GM12891 (cell line): ENCODE results near the gene EPYC.

Source experiments
- DNase-seq: peaks from one replicate; pipeline ENCODE4 v3.0.0; 2011; ENCODE audit warnings: low spot score; ENCODE audit not compliant: insufficient read length
- FAIRE-seq: peaks from 2 replicates; lab custom pipeline; 2011; peaks lifted over from hg19 to GRCh38; lab: Jason Lieb, UNC
- PAX5 ChIP-seq: IDR thresholded peaks from 2 replicates; pipeline ENCODE4 v1.6.1; 2011; ENCODE audit warnings: low read length, moderate library complexity, mild to moderate bottlenecking; ENCODE audit not compliant: insufficient read depth, severe bottlenecking
- POLR2A ChIP-seq: IDR thresholded peaks from 2 replicates; pipeline ENCODE4 v1.6.1; 2011; ENCODE audit warnings: low read depth, low read length, control low read depth
- POLR2AphosphoS5 ChIP-seq: IDR thresholded peaks from 2 replicates; pipeline ENCODE4 v1.6.1; 2011; ENCODE audit warnings: low read depth, low read length, control low read depth
- POU2F2 ChIP-seq: IDR thresholded peaks from 2 replicates; pipeline ENCODE4 v1.6.1; 2011; ENCODE audit warnings: low read depth, mild to moderate bottlenecking, control low read depth, low read length, moderate library complexity
- SPI1 ChIP-seq: IDR thresholded peaks from 2 replicates; pipeline ENCODE4 v1.6.1; 2011; ENCODE audit warnings: low read depth, low read length, control low read depth
- TAF1 ChIP-seq: IDR thresholded peaks from 2 replicates; pipeline ENCODE4 v1.6.1; 2011; ENCODE audit warnings: low read depth, low read length, control low read depth

The EPYC gene

GRCh38 chr12:90963946-90964345, 40.8 kb downstream of the EPYC start:
- TF ChIP-seq TAF1 (no peak), PAX5 (no peak), POU2F2 (no peak), POLR2A (no peak), SPI1 (no peak), POLR2AphosphoS5 (no peak)
- no peak for DNase-seq
- FAIRE-seq: no peak

DNA sequence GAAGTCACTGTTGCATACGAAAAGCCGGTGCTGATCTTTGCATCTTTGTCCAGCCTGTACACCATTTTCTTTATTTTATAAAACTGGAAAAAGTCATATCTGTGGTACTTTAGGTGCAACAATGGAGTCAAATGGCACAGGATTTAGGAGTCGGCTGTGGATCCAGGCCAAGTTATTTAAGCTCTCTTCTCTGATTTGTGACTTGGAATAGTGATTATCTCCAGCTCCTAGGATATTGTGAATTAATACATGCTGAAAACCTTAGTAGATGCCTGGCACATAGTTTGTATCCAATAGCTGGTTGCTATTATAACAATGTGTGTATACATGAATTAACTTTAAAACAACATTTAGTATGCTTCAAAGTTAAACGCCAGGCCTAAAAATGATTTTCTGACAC, 43.6 kb downstream of the EPYC start:
- no peak for FAIRE-seq
- no peak for TF ChIP-seq POLR2AphosphoS5
- no peak for DNase-seq

DNA sequence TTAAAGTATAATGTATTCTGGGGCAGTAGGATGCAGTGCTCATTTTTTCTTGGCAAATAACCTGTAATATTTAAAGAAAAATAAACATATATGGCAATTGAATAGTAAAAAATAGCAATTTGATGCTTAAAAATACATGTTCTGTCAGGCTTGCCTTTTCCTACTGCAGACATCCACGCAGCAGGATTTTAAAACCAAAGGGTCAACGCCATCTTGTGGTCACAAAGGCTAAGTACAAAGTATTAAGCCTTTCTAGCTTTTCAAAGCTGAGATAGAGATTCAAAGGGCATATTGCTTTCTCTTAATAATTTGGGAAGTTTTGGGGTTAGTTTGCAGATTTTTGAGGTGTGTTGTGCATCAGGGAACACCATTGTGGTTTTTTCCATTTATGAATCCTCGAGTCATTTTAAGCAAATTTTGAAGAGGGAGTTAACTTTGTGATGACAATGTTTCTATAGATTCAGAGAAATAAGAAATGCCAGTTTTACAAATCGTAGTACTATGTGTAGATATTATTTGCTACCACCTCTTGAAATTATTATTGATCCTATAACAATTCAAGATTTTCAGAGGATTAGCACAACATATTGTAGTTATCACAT, 45.1 kb downstream of the EPYC start:
- no peak for TF ChIP-seq SPI1
- TF ChIP-seq TAF1: no peak
- TF ChIP-seq POU2F2: no peak
- no peak for TF ChIP-seq POLR2AphosphoS5
- TF ChIP-seq PAX5: no peak
- TF ChIP-seq POLR2A: no peak
- FAIRE-seq: peak; percentile 67
- no peak for DNase-seq

DNA sequence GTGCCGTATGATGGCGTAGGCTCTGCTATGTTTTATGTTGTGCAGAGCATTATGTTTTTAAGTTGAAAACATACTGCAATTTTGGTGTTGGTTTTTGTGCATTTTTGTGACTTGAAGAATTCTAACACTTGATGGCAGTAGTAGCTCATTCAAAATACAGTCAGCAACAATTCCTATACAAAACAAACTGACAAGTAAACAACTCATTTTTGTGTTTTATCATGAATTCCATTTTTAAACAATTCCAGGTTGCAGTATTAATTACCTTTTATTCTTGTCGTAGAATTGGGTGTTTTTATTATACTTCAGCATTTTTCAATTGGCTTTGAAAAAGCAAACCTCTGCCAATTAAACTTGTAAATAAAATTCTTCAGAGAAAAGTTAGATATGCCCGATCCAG, 45.7 kb downstream of the EPYC start:
- no peak for FAIRE-seq
- DNase-seq: no peak
- TF ChIP-seq TAF1: no peak
- TF ChIP-seq POLR2AphosphoS5: no peak
- no peak for TF ChIP-seq POLR2A
- no peak for TF ChIP-seq PAX5
- no peak for TF ChIP-seq SPI1
- TF ChIP-seq POU2F2: no peak

GRCh38 chr12:90958347-90958746, 46.4 kb downstream of the EPYC start:
- TF ChIP-seq TAF1: no peak
- TF ChIP-seq SPI1: no peak
- TF ChIP-seq POU2F2: no peak
- no peak for TF ChIP-seq POLR2AphosphoS5
- no peak for TF ChIP-seq POLR2A
- no peak for TF ChIP-seq PAX5
- DNase-seq: no peak
- FAIRE-seq: no peak

DNA sequence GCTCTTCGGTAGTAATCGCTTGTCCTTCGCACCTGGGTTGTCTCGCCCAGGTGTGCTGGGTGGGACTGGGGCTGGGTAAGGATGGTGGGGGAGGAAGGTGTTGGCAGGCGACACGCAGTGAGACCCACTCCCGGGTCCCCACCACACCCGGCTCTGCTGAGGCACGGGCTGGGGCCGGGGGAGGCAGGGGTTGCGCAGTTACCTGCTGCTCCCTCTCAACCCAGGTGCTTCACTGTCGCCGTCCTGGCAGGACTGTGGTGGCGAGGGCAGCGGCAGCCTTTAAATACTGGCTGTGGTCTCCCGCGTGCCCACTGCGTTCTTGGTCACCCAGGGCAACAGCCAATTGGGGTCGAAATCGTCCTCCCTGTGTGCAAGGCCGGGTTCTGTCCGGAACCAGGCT, 49.9 kb downstream of the EPYC start, which contains the start of gene CCER1:
CCER1 (minus strand) TSS at position 256 of the 400 bp plus-strand sequence. CDS start 434 bp downstream, outside the sequence.
- DNase-seq: no peak
- no peak for FAIRE-seq
- TF ChIP-seq POU2F2: no peak
- no peak for TF ChIP-seq PAX5
- TF ChIP-seq POLR2AphosphoS5: no peak
- TF ChIP-seq POLR2A: no peak
- no peak for TF ChIP-seq TAF1
- no peak for TF ChIP-seq SPI1

DNA sequence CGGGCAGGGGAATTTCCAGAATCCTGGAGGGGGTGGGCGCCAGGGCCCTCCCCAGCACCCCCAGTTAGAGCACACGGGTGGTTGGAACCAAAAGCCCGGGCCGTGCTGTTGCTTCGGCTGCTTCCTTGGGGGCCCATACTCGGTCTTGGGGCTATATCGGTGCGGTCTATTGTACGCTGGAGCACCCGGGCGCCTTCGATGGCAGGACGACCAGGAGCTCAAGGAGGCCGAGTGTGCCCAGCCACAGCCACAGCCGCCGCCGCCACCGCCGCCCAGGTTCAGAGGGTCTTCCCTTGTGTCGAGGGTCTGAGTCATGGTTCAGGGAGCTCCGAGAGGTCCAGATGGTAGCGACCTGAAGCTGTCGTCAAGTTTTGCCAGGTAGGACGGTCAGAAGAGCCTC, 50.3 kb downstream of the EPYC start:
- no peak for FAIRE-seq
- DNase-seq: no peak
- TF ChIP-seq POLR2A (no peak), POLR2AphosphoS5 (no peak), POU2F2 (no peak), PAX5 (no peak), SPI1 (no peak), TAF1 (no peak)

- TF ChIP-seq SPI1 (no peak), POU2F2 (no peak), PAX5 (no peak), POLR2A (no peak), POLR2AphosphoS5 (no peak), TAF1 (no peak)
- DNase-seq (no peak), FAIRE-seq (no peak)
These were observed 50.8 kb downstream of the EPYC start for GRCh38 chr12:90953956-90954421.

DNA sequence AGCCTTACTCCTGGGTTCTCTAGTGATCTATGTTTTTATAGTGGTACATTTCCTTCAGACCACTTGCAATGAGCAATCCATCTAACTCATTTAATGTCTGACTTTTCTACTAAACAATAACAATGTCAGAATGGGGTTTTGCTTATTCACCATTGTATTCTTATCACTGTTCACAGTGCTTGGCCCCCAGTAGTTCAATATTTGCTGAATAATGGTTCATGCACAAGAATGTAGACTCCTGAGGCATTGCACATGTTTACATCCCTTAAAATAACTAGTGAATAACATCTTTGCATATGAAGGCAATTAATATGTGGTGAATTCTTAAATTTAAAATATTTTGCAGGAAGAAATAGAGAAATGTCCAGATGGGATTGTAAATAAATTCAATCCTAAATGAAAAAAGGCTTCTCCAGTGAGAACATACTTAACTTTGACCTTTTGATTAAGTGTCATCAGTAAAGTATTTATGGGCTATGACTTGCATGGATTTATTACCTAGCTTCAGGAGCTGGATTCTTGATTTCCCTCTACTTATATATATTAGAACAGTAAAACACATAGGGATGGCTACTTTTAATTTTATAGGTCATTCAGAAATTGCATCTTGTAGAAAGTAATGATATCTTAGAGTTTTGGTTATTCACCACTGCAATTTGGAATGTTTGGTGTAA, 53.2 kb downstream of the EPYC start:
- no peak for TF ChIP-seq POLR2AphosphoS5
- TF ChIP-seq SPI1: no peak
- TF ChIP-seq PAX5: no peak
- no peak for TF ChIP-seq POU2F2
- TF ChIP-seq TAF1: no peak
- TF ChIP-seq POLR2A: no peak
- no peak for FAIRE-seq

DNA sequence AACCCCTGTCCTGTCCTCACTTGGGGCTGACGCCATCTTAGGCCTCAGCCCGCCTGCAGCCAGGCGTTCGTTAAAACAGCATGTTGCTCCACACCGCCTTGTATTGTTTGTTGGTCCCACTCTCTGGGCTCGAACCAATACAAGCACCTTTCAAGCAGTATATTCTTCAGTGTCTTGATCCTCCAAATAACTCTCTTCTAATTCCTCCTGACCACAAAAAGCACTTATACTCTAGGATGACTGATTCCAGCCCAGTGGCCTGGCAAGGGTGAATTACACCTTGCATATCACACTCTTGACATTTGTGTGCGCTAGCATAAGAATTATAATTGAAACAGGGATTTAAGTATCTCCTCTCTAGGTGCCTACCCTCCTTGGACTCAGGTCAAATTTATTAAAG, 56.9 kb downstream of the EPYC start:
- DNase-seq (no peak), FAIRE-seq (no peak)
- no peak for TF ChIP-seq PAX5
- TF ChIP-seq SPI1: no peak
- no peak for TF ChIP-seq POU2F2
- no peak for TF ChIP-seq POLR2A
- TF ChIP-seq POLR2AphosphoS5: no peak
- TF ChIP-seq TAF1: no peak

More for the DNA sequence above, 53.2 kb downstream of the EPYC start:
- DNase-seq: no peak
